GM21423 (cell line): ENCODE results near the gene LGALS3BP.
"Not testable (repeated sequence)": the region's sequence is repeated elsewhere in the genome, so short reads cannot be mapped to it uniquely, and the experiment has no call there.

Source experiments
- ATAC-seq: cut with Tn5 transposase; IDR thresholded peaks from one replicate; pipeline ENCODE4 v1.9.1; 2021; ENCODE audit warnings: mild to moderate bottlenecking, moderate library complexity; ENCODE audit not compliant: unreplicated experiment

Gene LGALS3BP, protein sequence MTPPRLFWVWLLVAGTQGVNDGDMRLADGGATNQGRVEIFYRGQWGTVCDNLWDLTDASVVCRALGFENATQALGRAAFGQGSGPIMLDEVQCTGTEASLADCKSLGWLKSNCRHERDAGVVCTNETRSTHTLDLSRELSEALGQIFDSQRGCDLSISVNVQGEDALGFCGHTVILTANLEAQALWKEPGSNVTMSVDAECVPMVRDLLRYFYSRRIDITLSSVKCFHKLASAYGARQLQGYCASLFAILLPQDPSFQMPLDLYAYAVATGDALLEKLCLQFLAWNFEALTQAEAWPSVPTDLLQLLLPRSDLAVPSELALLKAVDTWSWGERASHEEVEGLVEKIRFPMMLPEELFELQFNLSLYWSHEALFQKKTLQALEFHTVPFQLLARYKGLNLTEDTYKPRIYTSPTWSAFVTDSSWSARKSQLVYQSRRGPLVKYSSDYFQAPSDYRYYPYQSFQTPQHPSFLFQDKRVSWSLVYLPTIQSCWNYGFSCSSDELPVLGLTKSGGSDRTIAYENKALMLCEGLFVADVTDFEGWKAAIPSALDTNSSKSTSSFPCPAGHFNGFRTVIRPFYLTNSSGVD

DNA sequence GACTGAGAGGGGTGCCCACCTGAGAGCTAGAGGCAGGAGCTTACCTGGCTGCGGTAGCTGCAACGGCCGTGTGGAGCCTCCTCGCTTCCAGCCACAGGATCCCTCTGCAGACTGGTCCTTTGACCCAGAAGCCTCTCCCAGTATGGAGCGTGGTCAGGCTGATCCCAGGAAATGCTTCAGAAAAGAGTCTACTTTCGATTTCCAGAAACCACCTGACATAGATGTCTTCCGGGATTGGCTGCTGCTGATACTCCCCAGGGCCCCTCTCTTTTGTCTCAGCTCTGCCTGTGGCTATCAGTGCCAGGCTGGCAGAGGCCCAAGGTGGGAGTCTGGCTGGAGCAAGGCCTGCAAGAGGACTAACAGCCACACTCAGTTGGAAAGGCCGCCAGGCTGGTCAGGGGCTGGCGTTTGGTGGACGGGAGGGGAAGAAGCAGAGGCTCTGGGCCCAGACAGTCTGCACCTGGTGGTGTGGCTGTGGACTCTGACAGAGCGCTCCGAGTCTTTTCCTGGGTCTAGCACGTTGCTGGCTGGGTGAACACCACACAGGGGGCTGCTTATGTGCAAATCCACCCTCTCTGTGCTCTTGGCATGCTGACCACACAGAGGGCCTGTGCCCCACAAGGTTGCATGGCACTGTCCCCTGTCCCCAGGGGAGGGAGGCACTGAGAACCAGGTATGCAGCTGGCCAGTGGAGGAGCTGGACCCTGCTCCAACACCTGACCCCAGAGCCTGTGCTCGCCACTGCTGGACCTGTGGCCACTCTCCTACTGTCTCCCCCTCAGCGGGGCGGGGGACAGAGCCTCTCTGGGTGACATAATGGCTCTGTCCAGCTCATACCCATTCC is at the start of gene LGALS3BP:
Gene LGALS3BP (minus strand): TSS at position 144 of the 844 bp plus-strand sequence. CDS start 2,732 bp downstream, outside the sequence.
- ATAC-seq = no peak

DNA sequence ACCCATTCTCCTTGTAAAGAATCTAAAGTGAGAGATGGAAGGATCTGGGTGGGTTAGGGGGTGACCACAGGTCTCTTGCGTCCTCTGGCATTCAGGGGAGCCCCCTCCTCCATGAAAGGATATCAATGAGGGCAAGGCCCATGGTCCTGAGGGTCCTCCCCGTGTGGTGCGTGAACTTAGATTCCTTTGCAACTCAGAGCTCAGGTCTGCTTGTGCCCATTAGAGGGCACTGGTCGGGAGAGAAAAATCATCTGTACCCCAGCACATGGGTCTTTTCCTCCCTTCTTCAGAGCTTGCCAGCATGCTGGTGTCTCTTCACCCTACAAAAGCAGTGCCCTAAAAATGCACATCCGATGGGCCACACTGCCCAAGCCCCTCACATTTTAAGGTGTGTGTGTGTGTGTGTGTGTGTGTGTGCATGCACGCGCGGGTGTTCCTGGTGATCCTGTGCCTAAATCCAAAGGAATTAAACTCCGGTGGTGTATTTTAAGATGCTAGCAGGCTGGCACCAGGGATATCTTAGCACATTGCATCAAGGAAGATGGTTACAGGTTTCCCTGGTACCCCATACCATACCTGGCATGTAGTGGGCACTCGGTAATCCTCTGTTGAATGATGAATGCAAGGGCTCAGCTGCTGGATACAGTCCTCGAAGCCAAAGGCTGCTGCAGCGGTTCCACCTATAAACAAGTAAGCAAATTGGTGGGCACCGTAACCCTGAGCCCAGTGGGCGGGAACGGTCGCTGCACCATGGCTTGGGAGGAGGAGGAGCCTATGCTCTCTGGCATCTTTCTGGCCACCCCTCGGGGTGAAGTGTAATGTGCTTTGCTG is 49.0 kb upstream of the LGALS3BP start:
- no peak for ATAC-seq

DNA sequence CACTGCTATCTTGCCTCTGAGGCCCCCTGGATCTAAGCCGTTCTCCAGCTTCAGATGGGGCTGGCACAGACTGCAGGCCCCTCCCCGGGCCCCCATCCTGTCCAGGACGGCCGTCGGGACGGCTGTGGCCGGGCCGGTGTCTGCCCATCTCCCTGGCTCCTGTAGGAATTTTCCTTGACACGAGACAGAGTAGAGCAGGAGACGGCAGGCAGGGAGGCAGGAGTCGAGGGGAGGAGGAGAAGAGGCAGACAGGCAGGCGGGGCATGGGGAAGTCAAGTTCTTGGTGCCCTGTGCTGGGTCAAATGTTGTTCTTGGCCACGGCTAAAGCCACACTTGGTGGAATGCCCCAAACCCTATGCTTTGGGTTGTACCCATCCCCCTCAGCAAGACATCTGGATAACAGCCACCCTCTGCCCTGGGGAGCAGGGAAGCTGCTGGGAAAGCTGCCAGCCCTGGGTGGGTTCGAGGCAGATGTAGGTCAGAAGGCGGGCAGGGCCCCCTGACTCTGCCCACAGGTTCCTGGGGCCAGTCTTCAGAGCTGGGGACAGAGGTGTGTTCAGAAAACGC is 48.3 kb upstream of the LGALS3BP start:
- ATAC-seq = no peak

DNA sequence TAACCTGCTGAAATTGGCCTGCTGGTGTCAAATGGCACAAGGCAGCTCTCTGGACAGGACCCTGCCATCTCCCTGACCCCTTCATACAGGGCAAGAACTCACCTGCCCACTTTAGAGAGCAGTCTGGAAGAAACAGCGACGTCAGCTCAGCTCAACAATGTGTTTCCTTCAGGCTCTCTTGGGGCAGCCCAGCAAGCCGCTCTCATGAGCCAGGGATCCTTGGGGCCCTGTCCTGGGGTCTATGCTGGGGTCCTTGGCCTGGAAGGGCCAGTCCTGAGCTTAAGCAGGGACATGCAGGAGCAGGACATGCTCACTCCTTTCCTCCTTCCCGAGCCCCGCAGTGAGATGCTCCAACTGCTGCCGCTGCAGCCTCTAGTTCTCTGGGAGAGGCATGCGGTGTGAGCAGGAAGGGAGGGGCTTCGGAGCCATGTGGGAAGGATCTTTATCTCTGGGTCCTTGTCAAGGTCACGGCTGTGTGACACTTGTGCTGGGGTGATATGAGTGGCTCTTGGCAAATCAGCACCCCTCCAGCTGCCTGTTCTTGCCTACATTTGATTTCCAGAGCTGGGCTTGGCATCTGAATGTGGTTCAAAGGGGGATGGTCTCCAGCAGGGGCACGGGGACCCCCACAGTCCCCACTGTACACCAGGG is 47.7 kb upstream of the LGALS3BP start:
- ATAC-seq = no peak

DNA sequence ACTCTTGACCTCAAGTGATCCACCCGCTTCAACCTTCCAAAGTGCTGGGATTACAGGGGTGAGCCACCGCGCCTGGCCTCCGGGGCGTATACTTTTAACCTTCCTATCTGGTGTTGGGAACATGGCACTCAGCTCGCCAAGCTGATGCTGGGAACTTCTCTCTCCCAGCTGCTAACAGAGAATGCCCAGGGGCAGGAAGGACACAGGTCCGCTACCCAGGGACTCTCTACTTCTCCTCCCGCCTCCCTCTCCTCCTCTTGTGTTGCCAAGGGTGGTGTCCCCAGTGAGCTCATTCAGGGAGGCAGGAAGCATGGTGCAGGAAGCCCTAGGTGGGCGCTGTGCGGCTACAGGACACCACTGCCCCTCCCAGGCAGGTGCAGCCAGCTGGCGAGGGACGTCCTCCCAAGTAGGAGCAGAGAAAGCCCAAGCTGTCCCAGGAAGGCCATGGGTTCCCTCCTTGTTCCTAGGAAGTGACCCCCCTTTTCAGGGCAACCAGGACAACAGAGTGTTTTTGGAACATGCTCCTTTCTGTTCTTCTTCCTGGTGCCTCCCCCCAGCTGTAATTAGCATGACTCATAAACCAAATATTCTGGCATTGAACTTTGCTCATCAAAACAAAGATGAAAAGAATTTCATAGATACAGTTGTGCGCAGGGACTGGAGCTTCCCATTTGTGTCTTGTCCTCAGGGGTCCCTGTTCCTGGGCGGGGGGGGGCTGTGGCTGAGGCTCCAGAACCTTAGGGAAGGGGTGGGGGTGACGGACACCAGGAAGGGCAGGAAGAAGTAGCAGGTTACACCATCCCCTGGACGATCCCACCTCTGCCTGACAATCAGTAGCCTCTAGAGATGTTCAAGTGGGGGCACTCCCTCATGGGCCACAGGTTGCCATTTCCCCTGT is 46.9 kb upstream of the LGALS3BP start:
- no peak for ATAC-seq

DNA sequence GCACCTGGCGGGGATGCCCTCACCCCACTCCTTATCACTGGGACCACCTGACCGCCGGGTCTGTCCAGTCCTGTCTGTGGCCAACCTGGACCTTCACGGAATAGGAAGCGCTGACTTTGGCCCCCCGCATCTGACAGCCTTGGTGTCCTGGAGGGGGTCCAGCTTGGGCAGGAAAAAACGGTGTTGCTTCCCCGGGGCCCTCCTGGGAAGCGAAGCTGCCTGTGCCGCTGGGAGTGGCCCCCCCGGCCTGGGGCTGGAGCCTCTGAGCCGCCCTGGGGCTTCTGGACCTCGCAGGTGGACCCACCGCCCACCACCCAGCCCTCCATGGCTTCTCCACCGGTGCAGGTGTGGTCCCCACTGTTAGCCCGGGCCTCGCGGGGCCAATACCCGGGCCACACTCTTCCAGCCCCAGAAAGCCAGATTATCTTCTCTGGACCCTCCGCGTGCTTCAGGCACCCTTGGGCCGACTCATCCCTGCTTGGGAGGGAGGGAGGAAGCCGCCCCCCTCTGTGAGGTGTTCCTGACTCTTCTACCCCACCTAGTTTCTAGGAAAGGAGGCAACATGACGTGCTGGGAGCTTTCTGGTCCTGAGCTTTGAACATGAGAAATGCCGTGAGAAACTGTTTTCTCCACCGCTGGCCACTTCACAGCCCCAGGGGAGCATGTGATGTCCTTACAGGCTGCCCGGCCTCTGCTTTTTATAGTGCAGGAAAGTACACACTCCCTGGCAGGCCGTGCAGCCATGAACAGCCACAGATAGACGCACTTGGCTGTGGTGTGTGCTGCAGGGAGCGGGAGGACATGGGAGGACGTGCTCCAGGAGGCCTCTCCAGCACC is 45.4 kb upstream of the LGALS3BP start:
- ATAC-seq = no peak

DNA sequence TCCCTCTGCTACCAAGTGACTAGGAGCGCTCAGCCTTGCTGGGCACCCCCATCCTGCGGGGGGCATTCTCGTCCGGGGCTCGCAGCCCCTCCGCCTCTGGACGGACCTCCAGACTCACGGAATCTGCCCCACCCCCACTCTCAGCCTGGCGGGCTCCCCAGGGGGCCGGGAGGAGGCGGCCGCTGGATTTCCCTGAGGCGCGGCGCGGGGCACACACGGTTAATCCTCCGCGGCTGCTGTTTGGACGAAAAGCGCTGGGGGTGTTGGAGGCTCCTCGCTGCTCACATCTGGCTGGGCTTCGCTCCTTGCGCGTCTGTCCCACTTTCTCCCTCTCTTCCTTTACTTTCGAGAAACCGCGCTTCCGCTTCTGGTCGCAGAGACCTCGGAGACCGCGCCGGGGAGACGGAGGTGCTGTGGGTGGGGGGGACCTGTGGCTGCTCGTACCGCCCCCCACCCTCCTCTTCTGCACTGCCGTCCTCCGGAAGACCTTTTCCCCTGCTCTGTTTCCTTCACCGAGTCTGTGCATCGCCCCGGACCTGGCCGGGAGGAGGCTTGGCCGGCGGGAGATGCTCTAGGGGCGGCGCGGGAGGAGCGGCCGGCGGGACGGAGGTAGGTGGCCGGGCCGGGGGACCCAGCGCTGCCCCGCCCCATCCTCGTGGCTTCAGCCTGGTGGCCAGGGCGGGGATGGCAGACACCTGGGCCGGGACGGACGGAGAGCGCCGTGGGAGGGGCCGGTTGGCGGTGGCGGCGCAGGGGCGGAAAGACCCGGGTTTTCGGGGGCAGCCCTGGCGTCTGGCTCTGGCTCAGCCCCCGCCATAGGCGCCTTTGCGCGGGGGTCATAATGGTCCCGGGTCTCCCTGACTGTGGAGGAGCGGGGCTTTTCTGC is 44.4 kb upstream of the LGALS3BP start, which contains the start of gene C1QTNF1:
Gene C1QTNF1 (plus strand): TSS at position 284 of the 886 bp plus-strand sequence. CDS start 19,800 bp downstream, outside the sequence.
- no peak for ATAC-seq

DNA sequence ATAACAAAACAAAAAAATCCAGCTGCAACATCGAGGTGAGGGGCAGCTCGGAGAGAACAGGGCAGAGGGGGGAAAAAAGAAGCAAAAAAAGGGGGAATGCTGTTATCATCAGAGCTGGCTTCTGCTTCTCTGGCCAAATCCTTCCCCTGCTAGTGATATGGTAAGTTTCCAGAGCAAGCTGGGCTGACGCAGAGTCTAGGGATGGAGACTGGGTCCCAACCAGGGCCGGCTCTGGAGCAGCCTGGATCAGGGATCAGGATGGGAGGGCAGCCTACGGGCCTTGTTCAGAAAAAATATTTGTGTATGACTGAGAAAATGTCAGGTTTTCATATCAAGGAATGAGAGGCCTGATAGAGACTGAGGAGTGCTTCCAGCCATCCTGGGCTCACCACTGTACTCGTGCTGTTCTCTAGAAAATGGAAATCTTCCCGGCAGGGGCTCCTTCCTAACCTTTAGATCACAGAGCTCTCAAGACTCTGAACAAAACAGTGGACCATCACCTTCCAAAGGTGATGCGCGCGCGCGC is 43.5 kb upstream of the LGALS3BP start:
- ATAC-seq = no peak

DNA sequence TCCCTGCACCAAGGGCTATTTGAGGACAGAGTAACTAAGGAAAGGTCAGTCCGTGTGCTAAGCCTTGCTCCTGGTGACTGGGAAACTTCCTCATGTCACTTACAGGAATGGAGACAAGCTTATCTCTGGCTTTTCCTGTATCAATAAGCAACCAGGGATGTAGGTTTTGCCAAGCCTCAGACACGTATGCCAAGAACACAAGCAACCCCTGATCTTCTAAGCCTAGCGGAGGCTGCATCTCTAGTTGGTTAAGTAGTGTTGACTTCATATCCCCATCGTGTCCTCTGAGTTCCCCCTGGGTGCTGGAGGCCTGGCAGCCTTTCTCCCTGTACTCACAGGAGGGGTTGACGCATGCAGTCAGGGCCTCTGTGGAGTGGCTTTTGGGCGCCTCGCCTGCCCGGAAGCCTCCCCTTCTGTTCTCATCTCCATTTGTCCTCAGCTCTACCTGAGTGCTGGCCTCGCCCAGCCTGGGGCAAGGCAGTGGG is 42.8 kb upstream of the LGALS3BP start:
- ATAC-seq = no peak

DNA sequence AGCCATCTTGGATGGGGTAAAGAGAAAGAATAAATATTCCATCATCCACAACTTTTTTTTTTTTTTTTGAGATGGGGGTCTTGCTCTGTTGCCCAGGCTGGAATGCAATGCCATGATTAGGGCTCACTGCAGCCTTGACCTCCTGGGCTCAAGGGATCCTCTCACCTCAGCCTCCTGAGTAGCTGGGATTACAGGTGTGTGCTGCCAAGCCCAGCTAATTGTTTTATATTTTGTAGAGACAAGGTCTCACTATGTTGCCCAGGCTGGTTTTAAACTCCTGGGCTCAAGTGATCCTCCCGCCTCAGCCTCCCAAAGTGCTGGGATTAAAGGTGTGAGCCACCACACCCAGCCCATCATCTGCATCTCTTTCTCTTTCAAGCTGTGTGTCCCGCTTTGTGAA is 42.2 kb upstream of the LGALS3BP start:
- ATAC-seq = not testable (repeated sequence)

DNA sequence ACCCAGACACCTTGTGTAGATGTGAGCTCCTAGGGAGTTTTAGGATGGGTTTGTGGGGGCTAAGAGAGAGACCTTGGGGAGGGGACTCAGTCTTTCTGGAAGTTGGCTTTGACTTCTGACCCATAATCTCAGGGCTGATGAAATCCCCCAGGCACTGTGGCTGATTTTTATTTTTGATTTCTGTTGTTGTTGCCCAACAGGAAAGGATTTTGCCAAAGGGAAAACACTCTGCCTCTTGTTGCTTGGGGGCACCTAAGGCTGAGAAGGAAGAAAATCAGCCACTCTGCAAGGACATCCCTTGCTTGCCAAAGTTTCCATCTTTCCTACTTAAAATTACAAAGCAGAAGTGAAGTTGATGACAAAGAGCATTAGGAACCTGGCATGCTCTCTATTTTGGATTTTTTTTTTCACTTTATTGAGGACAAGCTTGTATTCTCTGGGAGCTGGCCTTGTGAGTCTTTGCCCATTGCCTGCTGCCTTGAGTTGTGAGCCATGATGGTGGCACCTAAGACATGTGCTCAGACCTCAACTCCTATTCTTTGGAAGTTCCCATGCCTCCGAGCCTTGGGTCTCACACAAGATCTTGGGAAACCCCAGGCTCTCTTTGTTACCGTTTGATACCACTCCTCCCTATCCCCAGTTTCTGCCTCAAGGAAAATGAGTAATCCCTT is 41.0 kb upstream of the LGALS3BP start:
- ATAC-seq = no peak

DNA sequence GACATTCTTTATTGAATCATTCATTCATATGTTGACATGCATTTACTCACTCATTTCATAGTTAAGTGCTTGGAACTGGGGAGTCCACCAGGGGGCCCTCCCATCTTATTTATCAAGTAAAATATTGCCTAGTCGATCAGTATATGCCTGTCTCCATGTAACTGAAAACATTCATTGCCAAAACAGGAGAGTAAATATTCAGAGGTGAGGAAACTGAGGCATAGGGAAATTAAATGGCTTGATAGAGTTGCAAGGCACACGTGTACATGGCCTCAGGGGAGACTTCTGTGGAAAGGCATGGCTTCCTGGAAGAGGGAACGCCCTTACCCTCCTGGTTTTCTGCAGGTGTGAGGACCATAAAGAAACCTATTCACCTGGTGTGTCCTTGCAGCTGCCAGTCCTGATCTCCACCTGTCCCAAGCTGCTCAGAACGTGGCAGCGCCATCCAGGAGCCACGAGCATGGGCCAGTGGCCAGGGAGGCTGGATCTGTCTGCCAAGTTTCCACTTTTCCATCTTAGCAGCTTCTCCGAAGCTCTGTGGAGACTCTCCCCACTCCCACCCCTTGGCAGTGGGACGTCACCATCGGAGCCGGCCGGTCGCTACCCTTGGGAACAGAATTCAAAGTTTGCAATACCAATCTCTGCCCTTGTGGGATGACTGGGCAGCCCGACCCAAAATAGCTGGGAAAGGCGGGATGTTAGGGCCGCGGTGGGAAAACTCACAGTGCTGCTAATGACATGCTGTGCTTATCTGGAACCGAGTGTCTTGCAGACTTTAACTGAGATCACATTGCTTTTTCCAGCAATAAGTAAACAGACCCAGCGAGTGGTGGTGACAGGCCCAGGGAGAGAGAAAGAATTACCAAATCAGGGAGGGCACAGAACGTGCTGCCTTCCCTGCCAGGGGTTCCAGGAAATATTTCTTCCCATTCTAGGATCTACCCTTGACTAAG is 40.2 kb upstream of the LGALS3BP start:
- ATAC-seq = no peak

DNA sequence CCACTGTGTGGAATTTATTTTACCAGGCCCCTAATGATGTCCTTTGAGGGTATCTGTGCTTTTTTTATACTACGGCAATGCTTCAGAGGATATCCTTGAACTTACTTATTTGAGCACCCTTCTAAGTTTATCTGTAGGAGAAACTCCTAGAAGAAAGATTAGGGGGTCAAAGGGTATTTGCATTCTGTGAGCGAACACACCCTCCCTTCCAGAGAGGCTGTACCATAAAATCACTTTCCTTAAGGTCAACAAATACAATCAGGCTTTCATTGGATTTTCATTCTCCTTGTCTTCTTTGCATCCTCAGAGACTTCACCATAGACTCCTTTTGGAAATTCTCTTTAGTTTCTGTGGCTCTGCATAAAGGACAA is 39.5 kb upstream of the LGALS3BP start:
- no peak for ATAC-seq

DNA sequence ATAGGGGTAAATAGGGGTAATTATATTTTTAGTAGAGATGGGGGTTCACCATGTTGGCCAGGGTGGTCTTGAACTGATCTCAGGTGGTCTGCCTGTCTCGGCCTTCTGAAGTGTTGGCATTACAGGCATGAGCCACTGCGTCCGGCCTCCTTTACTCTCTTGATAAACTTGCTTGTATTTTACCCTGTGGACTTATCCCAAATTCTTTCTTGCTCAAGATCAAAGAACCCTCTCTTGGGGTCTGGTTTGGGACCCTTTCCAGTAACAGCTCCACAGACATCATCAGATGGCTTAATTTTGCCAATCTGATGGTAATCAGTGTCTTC is 38.6 kb upstream of the LGALS3BP start:
- ATAC-seq = no peak
